IgD-negative memory B cell (primary cell): ENCODE results near the gene GIMD1. TPM values are rescaled to one million over a fixed set of nuclear protein-coding genes. Genes with fewer than 3 reads are reported as not detected.
"Not testable (repeated sequence)": the region's sequence is repeated elsewhere in the genome, so short reads cannot be mapped to it uniquely, and the experiment has no call there.

Experiments
- H3K27ac Mint-ChIP-seq, 3 donors: one replicate each; pipeline ENCODE4 v1.8.0; 2020 to 2022; ENCODE audit warnings: mild to moderate bottlenecking in 3 of 3, mixed read lengths in 3 of 3, moderate library complexity in 1 of 3
- H3K27me3 Mint-ChIP-seq: one replicate; pipeline ENCODE4 v1.8.0; 2021; ENCODE audit warnings: mixed read lengths
- H3K36me3 Mint-ChIP-seq: one replicate; pipeline ENCODE4 v1.8.0; 2020; ENCODE audit warnings: mild to moderate bottlenecking, mixed read lengths
- H3K4me1 Mint-ChIP-seq, 3 donors: one replicate each; pipeline ENCODE4 v1.8.0; 2020 to 2022; ENCODE audit warnings: mixed read lengths in 3 of 3, mild to moderate bottlenecking in 1 of 3
- H3K4me3 Mint-ChIP-seq, 4 donors: one replicate each; pipeline ENCODE4 v1.8.0; 2020 to 2022; ENCODE audit warnings: mild to moderate bottlenecking in 4 of 4, mixed read lengths in 4 of 4, moderate library complexity in 3 of 4
- H3K9me3 Mint-ChIP-seq, 3 donors: one replicate each; pipeline ENCODE4 v1.8.0; 2020 to 2021; ENCODE audit warnings: mixed read lengths in 3 of 3, mild to moderate bottlenecking in 1 of 3
- polyA plus RNA-seq: library from polyadenylated mRNA; unstranded; fragments of 300-500 nt; fragmentation: Illumina TruSeq; gene quantifications from one replicate; pipeline ENCODE4 v1.2.3, GENCODE V29; 2021

The GIMD1 gene
- not detected for polyA plus RNA-seq

DNA sequence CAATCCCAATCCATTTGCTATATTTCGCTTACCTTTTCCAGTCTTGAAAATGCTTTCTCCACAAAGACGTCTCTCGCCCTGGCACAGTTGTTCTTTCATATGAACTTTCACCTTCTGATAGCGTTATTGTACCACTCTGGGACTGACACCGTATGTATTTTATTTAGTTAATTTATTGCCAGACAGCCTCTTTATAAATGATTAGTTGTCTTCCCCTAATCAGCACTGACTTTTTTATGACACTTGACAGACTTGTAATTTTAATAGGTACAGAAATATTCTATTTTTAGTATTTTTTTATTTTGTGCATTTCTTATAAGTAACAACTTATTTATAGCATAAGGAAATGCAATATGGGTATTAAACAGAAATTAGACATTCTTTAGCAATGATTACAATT, at the start of gene GIMD1:
GIMD1 (minus strand) TSS at position 101 of the 400 bp plus-strand sequence. CDS start 1,343 bp downstream, outside the sequence.
- no peak within 1 kb of the TSS for H3K27ac Mint-ChIP-seq
- peaks cover 0 to 2% (median 0%) of the 10 kb centered on the region in 3 donors for H3K9me3 Mint-ChIP-seq
- no peak within 1 kb of the TSS for H3K4me3 Mint-ChIP-seq
- no peaks in the 10 kb centered on the region for H3K36me3 Mint-ChIP-seq
- H3K4me1 Mint-ChIP-seq = peaks cover 0 to 1% (median 0%) of the 10 kb centered on the region in 3 donors
- H3K27me3 Mint-ChIP-seq = peaks cover 5% of the 10 kb centered on the region

DNA sequence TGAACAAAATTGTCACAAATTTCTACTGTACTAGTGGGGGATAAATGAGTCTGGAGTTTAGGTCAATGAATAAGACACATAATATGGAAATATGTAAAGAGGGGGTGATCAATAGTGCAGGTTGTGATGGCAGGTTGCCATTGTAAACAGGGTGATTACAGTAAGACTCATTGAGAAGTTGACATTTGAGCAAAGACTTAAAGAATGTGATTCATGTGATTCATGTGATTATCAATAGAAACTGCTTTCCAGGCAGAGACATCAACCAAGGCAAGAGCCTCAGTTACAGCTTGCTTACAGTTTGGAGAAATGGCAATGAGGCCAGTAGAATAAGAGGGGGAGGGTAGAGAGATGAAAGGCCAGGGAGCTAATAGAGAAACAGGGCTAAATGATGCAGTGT, 45.8 kb upstream of the GIMD1 start:
- no peak overlapping the region for H3K4me3 Mint-ChIP-seq
- H3K9me3 Mint-ChIP-seq = no peaks in the 10 kb centered on the region
- H3K27ac Mint-ChIP-seq = peak overlapping the region in 1 of 3 donors; percentile 15
- H3K36me3 Mint-ChIP-seq = no peaks in the 10 kb centered on the region
- H3K27me3 Mint-ChIP-seq = no peaks in the 10 kb centered on the region
- no peaks in the 10 kb centered on the region for H3K4me1 Mint-ChIP-seq

DNA sequence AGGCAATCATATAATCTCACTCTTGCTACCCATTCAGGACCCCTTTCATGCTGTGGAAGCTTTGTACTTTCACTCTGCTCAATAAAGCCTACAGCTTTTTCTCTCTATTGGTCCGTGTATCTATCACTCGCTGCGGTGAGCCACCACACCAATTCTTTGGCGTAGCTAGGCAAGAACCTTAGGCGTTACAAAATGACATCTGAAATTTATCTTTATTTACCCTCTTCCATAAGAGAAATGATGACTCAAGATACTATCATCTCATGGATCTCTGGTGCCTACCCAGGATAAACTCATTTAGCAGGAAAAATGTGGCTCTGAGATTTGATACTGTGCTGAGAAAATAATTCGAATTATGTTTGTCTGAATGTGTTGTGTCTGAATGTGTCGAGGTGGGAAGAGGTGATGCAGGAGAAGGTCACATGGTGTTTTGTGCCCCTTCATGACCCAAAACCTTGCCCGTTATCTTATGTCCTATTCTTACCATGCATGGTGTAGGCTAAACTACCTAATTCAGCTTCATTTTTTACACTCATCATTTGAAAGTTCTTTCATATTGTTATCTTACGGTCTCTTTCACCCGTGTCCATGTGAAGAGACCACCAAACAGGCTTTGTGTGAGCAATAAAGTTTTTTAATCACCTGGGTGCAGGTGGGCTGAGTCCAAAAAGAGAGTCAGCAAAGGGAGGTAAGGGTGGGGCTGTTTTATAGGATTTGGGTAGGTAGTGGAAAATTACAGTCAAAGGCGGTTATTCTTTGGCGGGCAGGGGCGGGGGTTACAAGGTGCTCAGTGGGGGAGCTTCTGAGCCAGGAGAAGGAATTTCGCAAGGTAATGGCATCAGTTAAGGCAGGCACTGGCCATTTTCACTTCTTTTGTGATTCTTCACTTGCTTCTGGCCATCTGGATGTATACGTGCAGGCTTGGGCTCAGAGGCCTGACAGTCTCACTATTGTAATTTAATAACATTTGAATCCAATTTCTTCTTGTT, 41.6 kb upstream of the GIMD1 start:
- no peaks in the 10 kb centered on the region for H3K27me3 Mint-ChIP-seq

DNA sequence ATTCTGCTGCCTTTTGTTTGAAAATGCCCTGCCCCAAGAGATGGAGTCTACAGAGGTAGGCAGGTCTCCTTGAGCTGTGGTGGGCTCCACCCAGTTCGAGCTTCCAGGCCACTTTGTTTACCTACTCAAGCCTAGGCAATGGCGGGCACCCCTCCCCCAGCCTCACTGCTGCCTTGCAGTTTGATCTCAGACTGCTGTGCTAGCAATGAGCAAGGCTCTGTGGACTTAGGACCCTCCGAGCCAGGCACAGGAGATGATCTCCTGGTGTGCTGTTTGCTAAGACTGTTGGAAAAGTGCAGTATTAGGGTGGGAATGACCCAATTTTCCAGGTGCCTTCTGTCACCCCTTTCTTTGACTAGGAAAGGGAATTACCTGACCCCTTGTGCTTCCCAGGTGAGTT, 39.4 kb upstream of the GIMD1 start:
- H3K27ac Mint-ChIP-seq, H3K36me3 Mint-ChIP-seq, H3K4me3 Mint-ChIP-seq, H3K27me3 Mint-ChIP-seq, H3K4me1 Mint-ChIP-seq, H3K9me3 Mint-ChIP-seq: not testable (repeated sequence)

More for the DNA sequence above, 41.6 kb upstream of the GIMD1 start:
- Mint-ChIP-seq H3K9me3 (peaks cover 0 to under 1% (median 0%) of the 10 kb centered on the region in 3 donors), H3K4me1 (no peaks in the 10 kb centered on the region), H3K4me3 (no peak overlapping the region), H3K36me3 (no peaks in the 10 kb centered on the region), H3K27ac (no peak overlapping the region)

DNA sequence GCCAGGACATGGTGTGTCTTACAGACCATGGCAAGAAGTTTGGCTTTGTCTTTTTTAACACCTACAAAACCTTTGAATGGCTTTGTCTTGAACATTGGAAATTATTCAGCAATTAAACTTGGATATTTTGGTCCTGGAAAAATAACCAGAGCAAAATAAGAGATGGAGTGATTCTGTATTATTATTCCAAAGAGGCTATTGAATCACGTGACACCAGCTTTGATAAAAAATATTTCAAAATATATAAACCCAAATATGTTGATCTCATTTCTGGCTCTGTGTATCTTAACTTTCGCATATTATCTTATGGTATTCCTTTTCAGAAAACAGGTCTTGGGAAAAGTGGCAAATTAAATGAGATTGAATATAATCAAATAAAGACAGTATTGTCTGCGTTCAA, 32.6 kb upstream of the GIMD1 start:
- peaks cover 6 to 17% (median 9%) of the 10 kb centered on the region in 3 donors for H3K9me3 Mint-ChIP-seq
- peaks cover 2% of the 10 kb centered on the region for H3K36me3 Mint-ChIP-seq
- no peaks in the 10 kb centered on the region for H3K4me1 Mint-ChIP-seq
- peaks cover 2% of the 10 kb centered on the region for H3K27me3 Mint-ChIP-seq
- no peak overlapping the region for H3K4me3 Mint-ChIP-seq
- H3K27ac Mint-ChIP-seq = no peak overlapping the region

DNA sequence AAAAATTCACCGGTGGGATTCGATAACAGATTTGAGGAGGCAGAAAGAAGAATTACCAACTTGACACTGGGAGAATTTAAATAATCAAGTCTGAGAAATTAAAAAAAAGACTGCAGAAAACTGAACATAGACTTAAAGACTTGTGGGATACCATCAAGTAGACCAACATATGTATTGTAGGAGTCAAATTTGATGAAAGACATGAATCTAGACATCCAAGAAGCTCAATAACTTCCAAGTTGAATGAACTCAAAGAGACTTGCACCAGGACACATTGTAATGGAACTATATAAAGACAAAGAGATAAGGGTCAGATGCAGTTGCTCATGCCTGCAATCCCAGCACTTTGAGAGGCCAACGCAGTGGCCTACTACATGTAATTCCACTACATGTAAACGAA, 30.3 kb upstream of the GIMD1 start:
- not testable (repeated sequence) for H3K27ac Mint-ChIP-seq, H3K27me3 Mint-ChIP-seq, H3K36me3 Mint-ChIP-seq, H3K4me1 Mint-ChIP-seq, H3K4me3 Mint-ChIP-seq
- peaks cover 6 to 33% (median 18%) of the 10 kb centered on the region in 3 donors for H3K9me3 Mint-ChIP-seq

DNA sequence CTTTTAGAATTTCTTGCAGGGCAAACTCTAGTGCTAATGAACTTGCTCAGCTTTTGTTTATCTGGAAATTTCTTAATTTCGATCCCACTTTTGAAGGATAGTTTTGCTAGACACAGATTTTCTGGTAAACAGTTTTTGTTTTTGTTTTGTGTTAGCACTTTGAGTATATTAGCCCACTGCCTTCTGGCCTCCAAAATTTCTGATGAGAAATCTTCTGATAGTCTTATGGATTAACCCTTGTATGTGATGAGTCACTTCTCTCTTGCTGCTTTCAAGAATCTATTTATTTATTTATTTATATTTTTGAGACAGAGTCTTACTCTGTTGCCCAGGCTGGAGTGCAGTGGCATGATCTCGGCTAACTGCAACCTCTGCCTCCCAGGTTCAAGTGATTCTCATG, 27.0 kb upstream of the GIMD1 start:
- H3K27me3 Mint-ChIP-seq = no peaks in the 10 kb centered on the region
- no peak overlapping the region for H3K27ac Mint-ChIP-seq
- H3K9me3 Mint-ChIP-seq = peaks cover 4 to 46% (median 29%) of the 10 kb centered on the region in 3 donors
- H3K4me3 Mint-ChIP-seq = no peak overlapping the region
- H3K36me3 Mint-ChIP-seq = peaks cover 2% of the 10 kb centered on the region
- no peaks in the 10 kb centered on the region for H3K4me1 Mint-ChIP-seq

DNA sequence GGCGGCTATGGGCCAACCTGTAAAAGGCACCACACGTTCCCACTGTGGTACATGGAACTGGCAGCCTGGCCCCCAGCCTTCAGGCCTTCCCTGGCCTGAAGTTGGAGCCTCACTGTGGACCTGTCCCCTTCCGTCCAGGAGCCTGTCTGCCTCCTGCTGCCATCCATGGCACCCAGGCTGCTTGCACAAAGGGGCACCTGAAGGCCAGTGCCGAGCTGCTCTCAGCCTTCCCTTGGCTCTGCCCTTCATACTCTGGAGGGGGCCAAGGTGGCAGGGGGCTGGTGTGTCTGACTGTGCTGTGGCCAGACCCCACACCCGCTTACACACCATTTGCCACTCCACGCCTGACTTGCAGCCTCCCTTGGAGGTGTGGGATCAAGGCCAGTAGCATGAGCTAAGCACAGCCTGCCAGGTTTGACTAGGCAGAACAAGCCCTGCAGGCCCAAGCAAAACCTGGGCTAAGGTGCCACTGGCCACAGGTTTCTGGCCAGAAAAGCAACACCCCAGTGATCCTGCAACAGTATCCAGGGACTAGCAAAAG, 17.3 kb upstream of the GIMD1 start:
- no peaks in the 10 kb centered on the region for H3K36me3 Mint-ChIP-seq
- peaks cover 2% of the 10 kb centered on the region for H3K27me3 Mint-ChIP-seq
- H3K27ac Mint-ChIP-seq = no peak overlapping the region
- H3K9me3 Mint-ChIP-seq = peaks cover 0 to 6% (median 5%) of the 10 kb centered on the region in 3 donors
- H3K4me3 Mint-ChIP-seq = no peak overlapping the region
- no peaks in the 10 kb centered on the region for H3K4me1 Mint-ChIP-seq

DNA sequence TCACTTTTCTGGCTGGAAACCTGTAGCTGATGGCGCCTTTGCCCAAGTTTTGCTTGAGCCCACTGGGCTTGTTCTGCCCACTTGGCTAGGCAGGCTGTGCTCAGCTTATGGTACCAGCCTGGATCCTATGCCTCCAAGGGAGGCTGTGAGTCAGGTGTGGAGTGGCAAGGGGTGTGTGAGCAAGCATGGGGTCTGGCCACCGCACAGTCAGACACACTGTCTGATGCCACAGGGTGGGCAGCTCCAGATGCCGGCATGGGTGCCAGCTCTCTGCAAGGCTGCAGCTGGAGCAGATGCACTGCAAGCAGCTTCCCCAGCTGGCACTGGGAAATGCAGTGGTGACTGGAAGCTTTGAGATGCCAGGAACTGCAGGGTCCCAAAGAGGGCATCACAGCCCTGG, 16.3 kb upstream of the GIMD1 start:
- no peaks in the 10 kb centered on the region for H3K4me1 Mint-ChIP-seq
- peaks cover 2% of the 10 kb centered on the region for H3K27me3 Mint-ChIP-seq
- no peak overlapping the region for H3K27ac Mint-ChIP-seq
- no peaks in the 10 kb centered on the region for H3K36me3 Mint-ChIP-seq
- peaks cover 0 to 6% (median 5%) of the 10 kb centered on the region in 3 donors for H3K9me3 Mint-ChIP-seq
- H3K4me3 Mint-ChIP-seq = no peak overlapping the region

DNA sequence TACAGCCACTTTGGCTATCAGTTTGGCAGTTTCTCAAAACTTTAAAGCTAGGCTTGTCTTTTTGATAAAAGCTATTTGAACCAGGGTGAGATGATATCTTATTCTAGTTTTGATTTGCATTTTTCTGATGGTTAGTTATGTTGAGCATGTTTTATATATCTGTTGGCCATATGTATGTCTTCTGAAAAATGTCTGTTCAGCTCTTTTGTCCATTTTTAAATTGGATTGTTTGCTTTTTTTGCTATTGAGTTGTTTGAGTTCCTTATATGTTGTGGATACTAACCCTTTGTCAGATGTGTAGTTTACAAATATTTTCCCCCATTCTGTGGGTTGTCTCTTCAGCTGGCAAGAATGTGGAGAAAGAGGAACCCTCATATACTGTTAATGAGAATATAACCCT, 11.6 kb upstream of the GIMD1 start:
- H3K27ac Mint-ChIP-seq = no peak overlapping the region
- H3K4me1 Mint-ChIP-seq = no peaks in the 10 kb centered on the region
- no peak overlapping the region for H3K4me3 Mint-ChIP-seq
- no peaks in the 10 kb centered on the region for H3K27me3 Mint-ChIP-seq
- H3K9me3 Mint-ChIP-seq = peaks cover 0 to 5% (median 0%) of the 10 kb centered on the region in 3 donors
- H3K36me3 Mint-ChIP-seq = no peaks in the 10 kb centered on the region

DNA sequence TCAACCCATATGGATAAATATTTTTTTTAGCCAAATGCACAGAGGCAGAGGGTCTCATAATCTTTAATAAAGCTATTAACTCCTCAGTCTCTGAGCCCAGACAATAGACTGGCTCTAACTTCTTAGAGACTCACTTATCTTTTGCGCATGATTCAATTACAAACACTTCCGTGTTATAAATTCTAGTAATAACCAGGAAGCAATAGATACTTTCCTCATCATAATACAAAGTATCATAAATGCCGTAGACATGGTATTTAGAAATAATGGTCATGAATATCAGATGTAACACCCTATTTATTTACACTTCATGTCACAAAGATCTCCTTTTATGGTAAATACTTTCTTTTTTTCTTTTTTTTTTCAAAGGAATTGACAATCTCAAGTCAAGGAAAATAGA, 4.4 kb upstream of the GIMD1 start:
- Mint-ChIP-seq H3K36me3 (no peaks in the 10 kb centered on the region), H3K4me1 (peaks cover 0 to 1% (median 0%) of the 10 kb centered on the region in 3 donors), H3K4me3 (no peak overlapping the region), H3K9me3 (peaks cover 0 to 2% (median 0%) of the 10 kb centered on the region in 3 donors), H3K27me3 (peaks cover 8% of the 10 kb centered on the region), H3K27ac (no peak overlapping the region)

DNA sequence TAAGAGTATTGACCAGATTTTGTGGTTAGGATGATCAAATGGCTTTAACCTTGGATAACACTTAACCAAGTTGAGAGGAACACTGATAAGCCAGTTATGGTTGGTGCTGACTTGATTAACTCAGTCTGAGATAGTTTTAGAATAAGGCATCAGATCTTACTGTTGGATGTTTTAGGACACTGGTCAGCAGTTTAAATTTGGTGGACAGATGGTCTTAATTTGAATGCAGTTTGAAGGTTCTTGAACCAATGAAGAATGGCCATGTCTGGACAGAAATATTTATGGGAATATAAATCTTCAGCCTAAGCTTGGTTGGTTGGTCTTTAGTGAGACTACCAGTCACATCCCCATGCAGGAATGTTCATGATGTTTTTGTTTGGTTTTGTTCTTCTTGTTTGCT, 2.6 kb upstream of the GIMD1 start:
- H3K36me3 Mint-ChIP-seq = no peaks in the 10 kb centered on the region
- H3K4me3 Mint-ChIP-seq = no peak overlapping the region
- H3K27me3 Mint-ChIP-seq = peaks cover 8% of the 10 kb centered on the region
- H3K4me1 Mint-ChIP-seq = peaks cover 0 to 1% (median 0%) of the 10 kb centered on the region in 3 donors
- peaks cover 0 to 2% (median 0%) of the 10 kb centered on the region in 3 donors for H3K9me3 Mint-ChIP-seq
- no peak overlapping the region for H3K27ac Mint-ChIP-seq

DNA sequence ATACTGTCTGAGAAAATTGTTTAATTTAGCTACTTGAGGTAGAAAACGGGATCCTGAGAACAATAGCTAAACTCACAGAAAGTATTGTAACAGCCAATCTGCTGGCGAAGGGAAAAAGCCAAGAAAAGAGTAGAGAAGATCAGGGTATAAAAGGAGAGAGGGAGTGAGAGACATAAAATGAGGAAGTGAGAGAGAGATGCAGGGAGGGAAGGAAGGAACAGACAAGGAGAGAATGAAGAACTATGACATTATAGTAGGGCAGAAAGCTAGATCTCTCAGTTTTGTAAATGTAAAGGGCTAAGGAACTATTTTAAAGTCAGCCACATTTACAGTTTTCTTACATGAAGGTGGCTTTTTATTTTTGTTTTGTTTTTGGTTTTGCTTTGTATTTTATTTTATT, 1.6 kb upstream of the GIMD1 start:
- H3K9me3 Mint-ChIP-seq = peaks cover 0 to 2% (median 0%) of the 10 kb centered on the region in 3 donors
- H3K27me3 Mint-ChIP-seq = peaks cover 8% of the 10 kb centered on the region
- no peak overlapping the region for H3K27ac Mint-ChIP-seq
- H3K4me1 Mint-ChIP-seq = peaks cover 0 to 1% (median 0%) of the 10 kb centered on the region in 3 donors
- no peaks in the 10 kb centered on the region for H3K36me3 Mint-ChIP-seq
- no peak overlapping the region for H3K4me3 Mint-ChIP-seq

DNA sequence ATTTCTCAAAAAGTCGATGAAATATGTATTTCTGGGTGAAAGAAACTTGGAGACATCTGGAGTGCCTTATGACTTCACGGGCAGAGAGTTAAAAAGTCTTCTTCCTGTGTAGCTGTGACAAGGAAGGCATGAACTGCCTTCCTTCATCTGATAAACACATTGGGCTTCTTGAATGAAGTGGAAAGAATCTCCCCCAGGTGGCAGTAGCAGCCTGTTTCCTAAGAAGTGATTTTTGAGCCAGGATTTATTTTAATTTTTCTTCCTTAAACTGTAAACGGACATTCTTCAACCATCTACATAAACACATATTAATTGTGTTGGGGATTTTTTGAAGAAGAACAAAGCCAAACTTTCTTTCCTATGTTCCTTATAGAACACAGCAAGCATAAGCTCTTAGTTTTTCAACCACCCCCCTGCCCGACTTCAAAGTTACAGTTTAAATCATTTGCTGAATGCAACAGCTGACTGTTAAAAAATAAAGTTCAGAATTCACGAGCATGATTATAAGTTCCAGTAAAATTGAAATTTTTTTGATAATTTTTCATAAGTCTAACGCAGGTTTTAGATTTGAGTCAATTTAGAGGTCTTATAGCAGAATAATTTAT, 980 bp upstream of the GIMD1 start:
- Mint-ChIP-seq H3K36me3 (no peaks in the 10 kb centered on the region), H3K4me1 (peaks cover 0 to 1% (median 0%) of the 10 kb centered on the region in 3 donors), H3K27ac (no peak overlapping the region), H3K9me3 (peaks cover 0 to 2% (median 0%) of the 10 kb centered on the region in 3 donors), H3K4me3 (no peak overlapping the region), H3K27me3 (peaks cover 5% of the 10 kb centered on the region)

DNA sequence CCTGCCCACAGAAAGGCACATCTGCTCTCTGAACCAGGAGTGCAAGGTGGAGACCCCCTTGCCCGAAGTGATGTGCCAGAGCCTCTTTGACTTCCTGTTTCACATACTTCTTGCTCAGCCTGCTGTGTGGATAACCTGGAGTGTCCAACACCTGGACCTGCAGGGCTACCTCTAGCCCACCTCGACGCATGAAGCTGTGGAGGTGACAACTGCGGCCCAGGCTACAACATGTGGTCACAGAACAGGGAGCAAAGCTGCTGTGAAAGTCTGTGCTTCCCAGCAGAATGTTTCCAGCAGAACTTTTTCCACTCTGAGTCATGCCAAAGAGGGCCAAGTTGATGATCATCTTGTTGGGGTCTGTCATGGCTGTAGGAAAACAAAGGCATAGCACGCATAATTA, 1.5 kb downstream of the GIMD1 start:
- no peaks in the 10 kb centered on the region for H3K36me3 Mint-ChIP-seq
- no peak overlapping the region for H3K27ac Mint-ChIP-seq
- H3K4me1 Mint-ChIP-seq = peaks cover 0 to 1% (median 0%) of the 10 kb centered on the region in 3 donors
- H3K4me3 Mint-ChIP-seq = no peak overlapping the region
- H3K27me3 Mint-ChIP-seq = peaks cover 5% of the 10 kb centered on the region
- H3K9me3 Mint-ChIP-seq = peaks cover 0 to 2% (median 0%) of the 10 kb centered on the region in 3 donors
